OCI-LY7 (cell line): ENCODE data around the gene GPD1. TPM values are rescaled to one million over a fixed set of nuclear protein-coding genes. Genes with fewer than 3 reads are reported as not detected.

Experiments
- BruUV-seq: library from RNA; stranded (reverse); fragments of 400-500 nt; replicated peaks from 2 replicates; lab custom pipeline; 2021; lab: Mats Ljungman, UMichigan
- CTCF ChIA-PET: fragments of 300-600 bp; sonication (Branson Sonifier 250); formaldehyde crosslinking; loops from one replicate; lab custom pipeline; 2022; ENCODE audit warnings: antibody characterized with exemption; ENCODE audit not compliant: unreplicated experiment; lab: Charles Lee
- POLR2A ChIA-PET: fragments of 300-600 bp; sonication (Branson Sonifier 250); formaldehyde crosslinking; loops from one replicate; lab custom pipeline; 2022; ENCODE audit warnings: antibody characterized with exemption; lab: Charles Lee
- DNase-seq: peaks from one replicate; pipeline ENCODE4 v3.0.0-alpha.2; 2015; ENCODE audit warnings: low spot score
- H2AFZ ChIP-seq: fragments of 200-600 bp; sonication (generic), shearing (Covaris generic); 2 replicates; pipeline ENCODE4 v1.6.1; 2014; ENCODE audit warnings: mild to moderate bottlenecking, antibody characterized with exemption, low read length, moderate library complexity
- H3K27ac ChIP-seq: fragments of 200-600 bp; sonication (generic); 2 replicates; pipeline ENCODE4 v1.5.1; 2014; ENCODE audit warnings: mixed run types, low read depth, mild to moderate bottlenecking, moderate library complexity, low read length, inconsistent platforms; ENCODE audit not compliant: poor library complexity, severe bottlenecking
- H3K36me3 ChIP-seq: fragments of 200-600 bp; sonication (generic); 2 replicates; pipeline ENCODE4 v1.6.1; 2014; ENCODE audit warnings: mild to moderate bottlenecking, antibody characterized with exemption, low read length, moderate library complexity, mixed read lengths; ENCODE audit not compliant: insufficient read depth
- H3K4me1 ChIP-seq: fragments of 200-600 bp; sonication (generic); 2 replicates; pipeline ENCODE4 v1.5.1; 2014; ENCODE audit warnings: mild to moderate bottlenecking, low read length; ENCODE audit not compliant: insufficient read depth, poor library complexity, severe bottlenecking
- H3K4me2 ChIP-seq: fragments of 200-600 bp; sonication (generic); 2 replicates; pipeline ENCODE4 v1.6.1; 2014; ENCODE audit warnings: mild to moderate bottlenecking, low read length
- H3K4me3 ChIP-seq: fragments of 200-600 bp; sonication (generic); 2 replicates; pipeline ENCODE4 v1.5.1; 2014; ENCODE audit warnings: mild to moderate bottlenecking, low read depth, low read length; ENCODE audit not compliant: poor library complexity, severe bottlenecking
- H3K79me2 ChIP-seq: fragments of 200-600 bp; sonication (generic); 2 replicates; pipeline ENCODE4 v1.6.1; 2016; ENCODE audit warnings: low read depth, mild to moderate bottlenecking, low read length, moderate library complexity, mixed read lengths; ENCODE audit not compliant: insufficient read depth
- H3K9me2 ChIP-seq: fragments of 200-600 bp; sonication (generic); 2 replicates; pipeline ENCODE4 v1.6.1; 2016; ENCODE audit warnings: mild to moderate bottlenecking, low read length, mixed read lengths; ENCODE audit not compliant: insufficient read depth
- H3K9me3 ChIP-seq: fragments of 200-600 bp; sonication (generic); 2 replicates; pipeline ENCODE4 v1.6.1; 2014; ENCODE audit warnings: mild to moderate bottlenecking, mixed run types, low read length, mixed read lengths
- H4K20me1 ChIP-seq: fragments of 200-600 bp; sonication (generic); 2 replicates; pipeline ENCODE4 v1.6.1; 2014; ENCODE audit warnings: mild to moderate bottlenecking, antibody characterized with exemption, low read length, moderate library complexity, mixed read lengths; ENCODE audit not compliant: insufficient read depth
- EZH2phosphoT487 ChIP-seq: fragments of 200-600 bp; sonication (generic); IDR thresholded peaks from 2 replicates; pipeline ENCODE4 v1.6.1; 2018; ENCODE audit warnings: low read depth, borderline replicate concordance, mild to moderate bottlenecking, mixed run types, antibody characterized with exemption, low read length, moderate library complexity, mixed read lengths
- intact Hi-C: fragments of 100-400 bp; cut with micrococcal nuclease; formaldehyde crosslinking; loops from one replicate; pipeline ENCODE4 v1.10.0; 2022; ENCODE audit not compliant: unreplicated experiment
- total RNA-seq, 2 experiments: library from RNA; depleted of rRNA in 1 of 2; stranded (reverse); fragments of >200 nt in 1 of 2; shearing (Covaris generic) in 1 of 2; gene quantifications; 2 replicates each; pipeline ENCODE4 v1.2.3, GENCODE V29; 2014 to 2022
- TF ChIP-seq, protein P1 (sequence below): fragments of 200-600 bp; sonication (generic); conservative IDR thresholded peaks from 2 replicates; pipeline ENCODE4 v1.5.1; 2014; ENCODE audit warnings: mild to moderate bottlenecking, antibody characterized with exemption, low read length, moderate library complexity, mixed read lengths

GPD1 gene
- total RNA-seq, 2 experiments from 2014 or later, result 0.47 to 1.2 TPM

DNA sequence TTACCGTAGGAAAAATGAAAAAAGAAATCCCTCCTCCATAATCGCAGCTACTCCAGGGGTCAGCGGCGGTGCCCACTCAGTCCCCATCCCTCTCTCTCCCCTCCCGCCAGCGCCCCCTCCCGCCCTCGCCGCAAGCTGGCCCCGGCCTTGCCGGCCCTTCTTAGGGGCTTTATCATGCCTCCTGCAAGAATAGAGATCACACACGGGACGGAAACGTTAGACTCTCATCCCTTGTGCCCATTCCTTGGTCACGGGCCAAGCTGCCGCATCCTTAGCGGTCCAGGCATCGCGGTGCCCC is 7.5 kb downstream of the GPD1 start:
- ChIA-PET POLR2A (interaction anchor here (0.5 to 3.7 kb wide), 12 partner anchors 9 to 367 kb away, joined by 3 to 62 read pairs (median 6); partner anchors contain the start of genes CERS5 and SMARCD1), CTCF (interaction anchor here (0.6 to 3.9 kb wide), 15 partner anchors 8 to 348 kb away, joined by 3 to 35 read pairs (median 5); partner anchors contain the start of genes CERS5, GPD1 and SMARCD1)
- H3K9me2 ChIP-seq, result no peaks in the 10 kb centered on the region
- peak overlapping the region; percentile 85 for H3K27ac ChIP-seq
- no peak for DNase-seq
- H3K9me3 ChIP-seq, result no peaks in the 10 kb centered on the region
- no peaks in the 10 kb centered on the region for H4K20me1 ChIP-seq
- no peak for TF ChIP-seq EZH2phosphoT487
- TF ChIP-seq, protein P1, sequence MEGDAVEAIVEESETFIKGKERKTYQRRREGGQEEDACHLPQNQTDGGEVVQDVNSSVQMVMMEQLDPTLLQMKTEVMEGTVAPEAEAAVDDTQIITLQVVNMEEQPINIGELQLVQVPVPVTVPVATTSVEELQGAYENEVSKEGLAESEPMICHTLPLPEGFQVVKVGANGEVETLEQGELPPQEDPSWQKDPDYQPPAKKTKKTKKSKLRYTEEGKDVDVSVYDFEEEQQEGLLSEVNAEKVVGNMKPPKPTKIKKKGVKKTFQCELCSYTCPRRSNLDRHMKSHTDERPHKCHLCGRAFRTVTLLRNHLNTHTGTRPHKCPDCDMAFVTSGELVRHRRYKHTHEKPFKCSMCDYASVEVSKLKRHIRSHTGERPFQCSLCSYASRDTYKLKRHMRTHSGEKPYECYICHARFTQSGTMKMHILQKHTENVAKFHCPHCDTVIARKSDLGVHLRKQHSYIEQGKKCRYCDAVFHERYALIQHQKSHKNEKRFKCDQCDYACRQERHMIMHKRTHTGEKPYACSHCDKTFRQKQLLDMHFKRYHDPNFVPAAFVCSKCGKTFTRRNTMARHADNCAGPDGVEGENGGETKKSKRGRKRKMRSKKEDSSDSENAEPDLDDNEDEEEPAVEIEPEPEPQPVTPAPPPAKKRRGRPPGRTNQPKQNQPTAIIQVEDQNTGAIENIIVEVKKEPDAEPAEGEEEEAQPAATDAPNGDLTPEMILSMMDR, result no peak; the same call in 1 of the 2 replicates
- H3K4me1 ChIP-seq, result peaks cover 33% of the 10 kb centered on the region
- H3K79me2 ChIP-seq, result peaks cover 28% of the 10 kb centered on the region
- H3K4me2 ChIP-seq, result peak overlapping the region; percentile 77
- peak overlapping the region; percentile 62 for H3K4me3 ChIP-seq
- no TSS peak for BruUV-seq
- H2AFZ ChIP-seq, result peak overlapping the region; percentile 57
- H3K36me3 ChIP-seq, result peaks cover 10% of the 10 kb centered on the region; the same call in 1 of the 2 replicates
- intact Hi-C loops, result loop anchor here (1.0 to 5.0 kb wide), 3 partner anchors 26 to 111 kb away; partner anchors contain the start of gene SMARCD1

DNA sequence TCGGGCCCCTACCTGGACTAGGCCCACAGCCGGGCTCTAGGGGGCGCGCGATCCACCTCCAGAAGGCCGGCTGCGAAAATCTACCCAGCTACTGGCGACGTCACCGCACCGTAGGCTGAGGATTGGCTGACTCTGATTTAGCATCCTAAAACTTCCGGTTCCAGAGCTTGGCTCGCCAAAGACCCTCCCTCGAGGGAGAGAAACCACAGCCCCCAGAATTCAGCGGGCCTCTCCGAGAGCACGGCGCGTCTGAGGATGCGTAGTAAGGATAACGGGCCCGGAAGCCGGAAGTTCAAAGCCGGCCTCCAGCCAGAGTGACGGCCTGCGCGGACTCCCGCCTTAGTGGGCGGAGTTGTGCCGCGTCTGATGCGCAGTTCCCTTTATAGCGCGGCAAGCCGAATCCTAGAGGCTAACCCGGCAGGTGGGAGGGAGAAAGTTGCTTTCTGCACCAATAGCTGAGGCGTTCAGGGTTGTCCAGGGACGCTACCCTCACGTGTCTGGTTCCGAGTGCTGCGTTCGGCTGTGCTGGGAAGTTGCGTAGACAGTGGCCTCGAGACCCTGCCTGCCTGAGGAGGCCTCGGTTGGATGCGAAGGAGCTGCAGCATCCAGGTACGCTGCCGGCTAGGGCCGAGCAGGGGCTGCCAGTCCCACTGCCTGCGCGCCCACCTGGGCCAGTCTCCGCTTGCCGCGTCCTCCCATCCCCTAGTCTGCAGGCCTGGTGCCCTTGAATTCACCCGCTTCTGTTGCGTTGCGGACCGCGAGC is 8.1 kb downstream of the GPD1 start, which contains the start of gene COX14:
COX14 (plus strand) TSS at position 544 of the 763 bp plus-strand sequence. CDS start 7,808 bp downstream, outside the sequence.
- CTCF ChIA-PET, result interaction anchor here (0.6 to 3.9 kb wide), 13 partner anchors 9 to 348 kb away, joined by 3 to 35 read pairs (median 5); partner anchors contain the start of genes CERS5, GPD1 and SMARCD1
- BruUV-seq, result no TSS peak
- Histone ChIP-seq H3K9me3 (no peaks in the 10 kb centered on the region), H3K36me3 (peaks cover 15% of the 10 kb centered on the region), H3K4me1 (peaks cover 33% of the 10 kb centered on the region), H3K79me2 (peaks cover 33% of the 10 kb centered on the region), H4K20me1 (no peaks in the 10 kb centered on the region), H3K27ac (peak within 1 kb of the TSS; percentile 85), H3K9me2 (no peaks in the 10 kb centered on the region), H3K4me2 (peak within 1 kb of the TSS; percentile 77), H2AFZ (peak within 1 kb of the TSS; percentile 57), H3K4me3 (peak within 1 kb of the TSS; percentile 80)
- DNase-seq, result peak; percentile 100
- POLR2A ChIA-PET, result interaction anchor here (0.5 to 3.7 kb wide), 21 partner anchors 9 to 368 kb away, joined by 3 to 62 read pairs (median 4); partner anchors contain the start of genes CERS5 and SMARCD1
- no peak for TF ChIP-seq EZH2phosphoT487
- TF ChIP-seq, protein P1, result peak; percentile 98
- intact Hi-C loops, result loop anchor here (1.0 to 5.0 kb wide), 4 partner anchors 27 to 110 kb away; partner anchors contain the start of genes CERS5 and SMARCD1
